ENCODE results near the gene INHBE.
"Not testable (repeated sequence)": the region's sequence is repeated elsewhere in the genome, so short reads cannot be mapped to it uniquely, and the experiment has no call there.

INHBE gene

DNA sequence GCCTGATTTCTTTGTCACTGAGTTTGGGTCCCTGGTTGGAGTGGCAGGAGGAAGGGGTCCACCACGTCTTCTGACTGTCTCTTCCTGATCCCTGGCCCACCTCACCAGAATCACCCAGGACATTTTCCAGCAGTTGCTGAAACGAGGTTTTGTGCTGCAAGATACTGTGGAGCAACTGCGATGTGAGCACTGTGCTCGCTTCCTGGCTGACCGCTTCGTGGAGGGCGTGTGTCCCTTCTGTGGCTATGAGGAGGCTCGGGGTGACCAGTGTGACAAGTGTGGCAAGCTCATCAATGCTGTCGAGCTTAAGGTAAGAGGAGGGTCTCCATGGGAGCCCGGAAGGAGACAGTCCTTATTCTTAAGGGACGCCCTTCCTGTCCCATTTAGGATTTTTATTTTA lies 45.1 kb downstream of the INHBE start:
- FAIRE-seq = no peak

DNA sequence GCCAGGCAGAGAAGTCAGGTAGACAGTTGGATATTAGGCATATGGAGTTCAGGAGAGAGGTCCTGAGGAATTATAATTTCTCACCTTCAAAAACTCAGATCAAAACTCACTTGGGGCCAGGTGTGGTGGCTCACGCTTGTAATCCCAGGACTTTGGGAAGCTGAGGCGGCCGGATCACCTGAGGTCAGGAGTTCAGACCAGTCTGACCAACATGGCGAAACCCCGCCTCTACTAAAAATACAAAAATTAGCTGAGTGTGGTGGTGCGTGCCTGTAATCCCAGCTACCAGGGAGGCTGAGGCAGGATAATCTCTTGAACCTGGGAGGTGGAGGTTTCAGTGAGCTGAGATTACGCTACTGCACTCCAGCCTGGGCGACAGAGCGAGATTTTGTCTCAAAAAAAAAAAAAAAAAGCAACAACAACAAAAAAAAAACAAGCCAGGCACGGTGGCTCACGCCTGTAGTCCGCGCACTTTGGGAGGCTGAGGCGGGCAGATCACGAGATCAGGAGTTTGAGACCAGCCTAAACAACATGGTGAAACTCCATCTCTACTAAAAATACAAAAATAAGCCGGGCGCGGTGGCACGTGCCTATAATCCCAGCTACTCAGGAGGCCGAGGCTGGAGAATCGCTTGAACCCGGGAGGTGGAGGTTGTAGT lies 47.3 kb downstream of the INHBE start:
- not testable (repeated sequence) for FAIRE-seq

GRCh38 chr12:57506541-57506940 lies 51.4 kb downstream of the INHBE start:
- FAIRE-seq = not testable (repeated sequence)

All from islet of Langerhans (tissue), 1 donor.